Stimulated activated CD4-positive, alpha-beta T cell treated with anti-CD3 and anti-CD28 coated beads, Interleukin-1b, Interleukin-23, amount 100 ng/mL, for 4 hours (primary cell): Measurements from ENCODE around the gene MPRIP.

Experiments used
- DNase-seq, 2 donors: peaks; one replicate each; pipeline ENCODE4 v3.0.0-alpha.2; 2020; ENCODE audit warnings: low read depth in 2 of 2

The MPRIP gene

DNA sequence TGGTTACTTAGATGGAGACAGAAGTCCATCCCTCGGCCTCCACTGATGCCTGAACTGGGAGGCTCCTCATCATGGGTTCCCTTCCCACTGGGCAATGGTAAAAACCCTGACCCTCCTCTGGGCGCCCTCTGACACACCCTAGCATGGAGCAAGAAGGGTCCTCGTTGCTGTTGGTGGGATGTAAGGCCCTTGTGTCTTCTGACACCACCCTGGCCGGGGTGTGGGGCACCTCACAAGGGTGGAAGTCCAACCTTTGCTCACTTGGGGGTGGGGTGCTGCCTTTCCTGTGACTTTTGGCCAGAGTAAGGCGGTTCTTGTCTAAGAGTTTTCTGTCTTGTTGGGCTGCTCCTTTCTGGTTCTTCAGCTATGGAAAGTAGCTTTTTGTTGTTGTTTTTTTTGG lies 28.7 kb downstream of the MPRIP start:
- DNase-seq: no peak

DNA sequence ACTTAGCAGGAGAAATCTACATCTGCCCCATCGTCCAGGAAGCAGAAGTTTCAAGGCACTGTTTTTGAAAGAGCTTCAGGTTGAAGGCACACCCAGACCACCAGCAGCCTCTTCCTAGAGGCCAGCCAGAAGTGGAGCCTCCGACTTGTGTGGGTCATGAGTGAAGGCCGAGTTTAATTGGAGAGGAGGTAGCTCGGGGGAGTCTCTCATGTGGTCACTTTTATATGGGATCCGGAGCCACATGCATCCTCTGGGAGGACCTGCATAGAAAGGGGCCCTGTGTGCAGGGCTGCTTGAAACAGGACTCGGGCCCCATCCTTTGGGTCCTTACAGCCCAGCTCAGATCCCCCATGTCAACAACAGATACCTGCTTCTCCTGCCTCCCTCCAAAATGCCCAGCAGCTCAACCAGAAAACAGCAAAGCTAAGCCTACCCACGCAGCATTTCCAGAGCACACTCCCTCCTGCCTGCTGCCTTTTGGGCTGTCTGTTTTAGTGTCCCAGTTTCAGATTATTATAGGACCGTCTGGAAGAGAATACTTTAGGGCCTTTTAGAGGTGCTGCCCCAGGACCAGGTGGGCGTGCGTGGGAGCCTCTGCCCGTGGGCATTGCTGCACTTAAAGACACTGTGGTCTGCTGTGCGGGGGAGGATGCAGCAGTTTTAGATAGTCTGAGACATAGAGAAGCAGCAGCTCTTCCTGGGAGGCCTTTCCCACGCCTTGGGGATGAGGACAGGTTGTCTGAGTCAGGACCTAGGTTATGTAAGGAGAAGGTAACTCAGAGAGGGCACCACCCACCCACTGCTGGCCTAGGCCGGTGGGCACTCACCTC lies 29.5 kb downstream of the MPRIP start:
- DNase-seq: peak in 1 of 2 donors; percentile 11

DNA sequence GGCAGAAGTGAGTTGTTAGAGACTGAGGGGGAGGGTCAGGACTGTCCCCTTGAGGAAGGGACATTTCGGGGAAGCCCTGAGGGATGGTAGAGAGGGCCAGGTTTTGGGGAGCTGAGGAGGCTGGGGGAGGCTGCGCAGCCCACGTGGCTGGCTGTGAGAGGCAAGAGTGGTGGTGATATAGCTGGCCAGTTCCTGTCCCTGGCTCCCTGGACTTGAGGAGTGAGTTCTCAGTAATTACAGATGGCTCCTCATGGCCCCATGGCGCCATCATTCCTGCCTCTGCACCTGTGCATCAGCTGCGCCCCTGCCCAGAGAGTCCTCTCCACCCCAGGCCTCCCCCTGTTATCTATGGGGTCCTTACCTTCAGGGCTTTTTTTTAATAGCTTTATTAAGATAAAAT lies 30.3 kb downstream of the MPRIP start:
- DNase-seq: no peak

DNA sequence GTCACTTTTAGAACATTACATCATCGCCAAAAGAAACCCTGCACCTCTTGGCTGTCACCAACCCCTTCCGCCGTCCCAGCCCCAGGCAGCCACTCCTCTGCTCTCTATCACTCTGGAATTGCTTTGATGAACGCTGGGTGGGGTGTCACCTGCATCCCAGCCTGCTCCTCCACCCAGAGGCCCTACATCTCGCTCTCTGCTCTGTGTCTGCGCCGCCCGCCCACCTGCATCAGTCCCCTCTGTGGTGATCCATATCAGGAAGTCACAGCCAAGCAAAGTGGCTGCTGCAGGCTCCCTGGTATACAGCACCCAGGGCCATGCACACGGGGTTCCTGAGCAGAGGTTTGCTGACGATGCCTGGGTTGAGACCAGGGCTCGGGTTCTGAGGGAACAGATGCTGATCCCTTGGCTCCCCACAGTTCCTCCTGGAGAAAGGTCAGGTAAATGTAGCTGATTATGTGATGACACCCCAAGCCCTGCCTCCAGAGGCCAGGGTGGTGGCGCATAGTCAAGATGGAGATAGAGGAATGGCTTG lies 30.8 kb downstream of the MPRIP start:
- DNase-seq: no peak

DNA sequence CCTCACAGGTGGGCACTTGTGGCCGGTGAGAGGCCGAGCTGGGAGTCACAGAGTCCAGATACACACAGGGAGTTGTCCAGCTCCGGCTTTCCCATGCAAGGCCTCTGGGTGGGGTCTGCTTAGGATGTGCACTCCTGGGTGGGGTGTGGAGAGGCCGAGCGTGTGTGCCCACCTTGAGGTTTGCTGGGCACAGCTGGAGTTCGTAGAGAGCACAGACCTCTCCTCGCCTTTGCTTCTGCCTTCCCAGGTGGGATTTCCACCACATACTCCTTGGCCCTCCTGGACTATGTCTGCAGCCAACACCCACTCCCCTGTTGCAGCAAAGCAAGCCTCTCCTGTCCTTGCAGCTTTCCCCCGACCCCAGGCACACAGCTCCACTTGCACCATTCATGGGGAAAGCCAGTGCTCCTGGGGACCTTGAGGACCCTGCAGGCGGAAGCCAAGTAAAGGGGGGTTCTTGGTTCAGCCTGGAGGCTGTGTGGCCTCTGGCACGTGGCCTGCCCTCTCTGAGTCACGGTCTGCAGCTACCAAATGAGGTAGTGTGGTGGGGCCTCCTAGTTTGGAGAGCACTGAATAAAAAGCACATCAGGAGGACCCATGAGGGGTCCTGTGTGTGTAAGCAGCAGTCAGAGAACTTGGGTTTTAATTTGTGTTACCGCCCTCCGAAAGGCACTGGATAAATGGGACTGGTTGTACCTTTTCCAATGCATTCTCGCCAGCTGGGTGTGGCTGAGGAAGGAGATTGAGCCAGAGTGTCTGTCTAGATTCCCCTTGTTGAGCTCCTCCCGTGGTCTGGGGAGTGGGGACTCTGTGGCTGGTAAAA lies 31.5 kb downstream of the MPRIP start:
- no peak for DNase-seq

DNA sequence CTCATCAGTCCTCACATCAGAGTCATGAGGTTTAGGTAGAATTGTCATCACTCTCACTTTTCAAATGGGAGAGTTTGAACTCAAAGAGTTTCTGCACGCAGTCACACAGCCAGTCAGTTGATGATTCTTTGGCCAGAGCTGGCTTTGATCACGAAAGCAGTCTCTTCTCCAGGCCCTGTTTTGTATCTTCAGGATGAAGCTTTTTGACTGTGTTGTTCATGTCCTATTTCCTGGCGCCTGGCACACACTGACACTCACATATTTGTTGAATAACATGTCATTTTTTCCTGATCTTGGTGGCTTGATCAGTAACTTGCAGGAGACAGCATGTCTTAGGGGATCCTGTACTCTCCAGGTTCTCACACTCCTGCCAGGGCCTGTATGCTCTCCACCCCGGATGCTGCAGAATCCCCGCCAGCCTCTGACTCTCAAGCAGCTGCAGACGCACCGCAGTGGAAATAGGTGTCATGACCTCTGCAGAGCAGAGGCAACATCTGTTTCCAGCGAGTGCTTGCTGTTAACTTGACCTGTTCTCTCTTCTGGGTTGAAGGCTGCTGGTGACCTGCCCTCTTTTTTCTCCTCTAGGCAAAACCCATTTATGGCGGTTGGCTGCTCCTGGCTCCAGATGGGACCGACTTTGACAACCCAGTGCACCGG lies 33.0 kb downstream of the MPRIP start:
- no peak for DNase-seq

DNA sequence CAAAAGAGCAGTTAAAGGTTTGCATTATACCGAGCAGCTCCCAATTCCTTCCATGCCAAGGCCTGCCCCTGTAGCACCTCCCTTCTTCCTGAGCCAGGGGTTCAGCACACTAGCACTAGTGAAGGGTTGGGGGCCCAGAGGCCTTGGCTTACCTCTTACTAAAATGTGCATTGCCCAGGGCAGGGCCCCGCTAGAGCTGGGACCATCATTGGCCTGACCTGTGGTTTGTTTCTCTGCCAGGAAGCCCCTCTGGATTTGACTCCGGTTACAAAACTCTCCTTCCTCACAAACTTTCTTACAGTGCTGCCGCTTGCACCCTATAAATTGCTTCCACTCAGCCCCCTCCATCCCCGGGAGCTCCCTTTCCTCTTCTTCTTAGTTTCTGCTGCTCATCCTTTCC lies 33.8 kb downstream of the MPRIP start:
- no peak for DNase-seq

DNA sequence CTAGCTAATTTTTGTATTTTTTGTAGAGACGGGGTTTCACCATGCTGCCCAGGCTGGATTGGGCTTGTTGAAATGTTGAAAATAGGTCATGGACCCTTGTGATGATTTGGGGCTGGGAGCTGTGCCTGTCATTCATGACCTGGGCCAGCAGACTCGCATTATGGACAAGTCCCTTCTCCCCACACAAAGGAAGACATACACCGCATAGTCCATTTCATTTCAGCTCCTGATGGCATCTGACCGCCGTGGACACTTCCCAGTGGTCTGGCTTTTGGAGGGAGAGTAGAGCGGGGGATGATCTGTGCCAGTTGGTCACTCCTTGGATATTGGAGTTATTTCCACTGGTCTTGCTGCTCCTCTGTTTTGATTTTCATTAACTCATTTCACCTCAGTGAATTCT lies 34.8 kb downstream of the MPRIP start:
- DNase-seq: no peak

DNA sequence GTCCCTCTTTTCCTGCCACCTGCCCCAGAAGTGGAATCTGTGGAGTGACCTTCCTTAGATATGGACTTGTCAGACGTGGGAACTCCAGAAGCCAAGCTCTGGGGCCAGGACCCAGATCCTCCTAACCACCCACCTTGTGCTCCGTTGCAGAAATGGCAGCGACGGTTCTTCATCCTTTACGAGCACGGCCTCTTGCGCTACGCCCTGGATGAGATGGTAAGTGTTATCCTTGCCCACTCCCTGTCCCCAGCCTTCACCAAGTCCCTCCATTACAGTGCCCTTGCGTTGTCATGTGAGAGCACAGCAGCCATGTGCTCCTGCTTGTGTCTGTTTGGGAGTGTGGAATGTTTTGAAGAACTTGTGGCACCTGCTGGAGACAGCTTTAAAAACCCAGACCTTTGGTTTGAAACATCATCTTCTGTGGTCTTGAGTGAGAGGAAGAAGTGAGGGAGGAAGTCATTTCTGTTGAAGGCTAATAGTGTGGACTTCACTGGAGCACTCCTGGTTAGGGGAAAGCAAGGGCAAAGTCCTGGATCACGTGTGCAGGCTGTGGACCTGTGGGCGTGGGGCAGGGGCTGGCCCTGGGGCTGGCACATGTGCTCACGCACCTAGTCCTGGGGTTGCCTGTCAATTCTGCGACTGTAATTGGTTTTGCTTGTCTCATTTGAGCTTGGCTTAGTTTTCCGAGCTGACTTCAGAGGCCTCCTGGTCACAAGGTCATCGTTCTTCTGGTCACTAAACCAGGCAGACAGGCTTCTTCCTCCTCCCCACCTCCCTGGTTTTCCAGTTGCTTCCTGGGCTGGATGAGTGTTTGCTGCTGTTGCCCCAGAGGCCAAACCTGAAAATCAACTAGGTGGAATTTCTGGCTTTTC lies 35.8 kb downstream of the MPRIP start:
- no peak for DNase-seq

DNA sequence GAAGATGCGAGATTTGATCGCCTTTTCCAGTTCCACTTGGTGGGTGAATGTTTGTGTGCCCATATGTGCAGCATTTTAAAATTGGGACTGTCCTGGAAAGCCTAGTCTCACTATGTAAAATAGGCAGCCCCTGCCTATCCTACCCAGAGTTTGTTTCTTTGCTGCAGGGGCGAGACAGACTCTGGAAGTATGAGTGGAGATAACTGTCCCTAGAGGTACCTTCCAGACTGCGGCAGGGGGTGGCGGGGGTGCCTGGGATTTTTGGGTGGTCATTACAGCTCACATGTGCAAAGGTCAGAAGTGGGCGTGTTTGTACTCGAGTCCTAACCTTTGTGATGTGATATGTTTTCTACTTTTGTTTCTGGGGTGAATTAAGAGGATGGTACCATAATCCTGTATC lies 36.6 kb downstream of the MPRIP start:
- DNase-seq: no peak

DNA sequence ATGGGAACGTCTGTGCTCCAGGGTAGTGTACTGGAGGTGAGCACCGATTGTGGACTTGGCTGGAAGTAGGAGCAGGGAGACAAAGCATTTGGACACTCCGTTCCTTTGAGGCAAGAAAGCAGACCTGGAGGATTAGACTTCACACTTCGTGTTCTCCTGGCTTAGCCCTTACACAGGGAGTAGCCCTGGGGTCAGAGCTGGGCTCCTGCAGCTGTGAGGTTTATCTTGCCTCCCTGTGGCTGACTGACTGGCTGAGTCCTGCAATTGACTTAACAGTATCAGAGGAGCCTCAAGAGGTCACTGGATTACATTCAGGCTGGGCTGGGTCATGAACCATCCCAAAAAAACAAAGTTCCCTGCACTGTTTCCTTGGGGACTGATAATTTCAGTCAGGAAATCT lies 37.1 kb downstream of the MPRIP start:
- no peak for DNase-seq

DNA sequence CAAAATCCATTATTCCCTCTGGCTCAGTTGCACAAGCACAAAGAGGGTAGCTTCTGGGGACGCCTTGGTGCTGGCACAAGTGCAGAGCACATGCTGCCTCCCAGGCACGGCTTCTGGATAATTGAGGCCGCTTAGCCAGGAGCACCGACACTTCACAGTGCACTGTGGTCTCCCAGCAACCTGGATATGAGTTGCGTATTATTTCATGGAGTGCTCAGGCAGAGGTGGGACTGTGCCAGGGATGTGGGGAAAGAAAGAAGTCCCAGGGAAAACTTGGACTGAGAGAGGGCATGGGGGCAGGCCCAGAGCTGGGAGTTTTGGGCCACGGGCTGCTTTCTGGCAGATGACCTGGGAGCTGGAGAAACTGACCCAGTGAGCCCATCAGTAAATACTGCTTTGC lies 37.5 kb downstream of the MPRIP start:
- DNase-seq: no peak

DNA sequence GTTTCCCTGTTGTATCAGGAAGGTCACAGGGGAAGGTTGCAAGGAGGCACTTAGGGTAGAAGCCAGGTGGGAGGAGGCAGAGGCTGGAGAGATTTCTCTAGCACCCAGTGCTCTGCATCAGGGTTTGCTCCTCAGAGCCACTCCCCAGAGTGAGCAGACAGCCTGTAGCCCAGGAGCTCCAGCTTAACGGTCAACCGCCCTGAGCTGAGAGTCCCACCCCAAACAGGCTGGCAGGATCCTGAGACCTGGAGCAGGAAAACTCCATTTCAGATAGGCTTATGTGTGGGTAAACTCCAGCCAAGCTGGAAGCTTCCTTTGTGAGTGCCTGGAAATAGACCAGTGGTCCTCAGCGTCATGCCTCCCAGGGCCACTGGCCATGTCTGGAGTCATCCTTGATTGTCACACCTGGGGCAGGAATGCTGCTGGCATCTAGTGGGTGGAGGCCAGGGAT lies 37.9 kb downstream of the MPRIP start:
- DNase-seq: no peak

DNA sequence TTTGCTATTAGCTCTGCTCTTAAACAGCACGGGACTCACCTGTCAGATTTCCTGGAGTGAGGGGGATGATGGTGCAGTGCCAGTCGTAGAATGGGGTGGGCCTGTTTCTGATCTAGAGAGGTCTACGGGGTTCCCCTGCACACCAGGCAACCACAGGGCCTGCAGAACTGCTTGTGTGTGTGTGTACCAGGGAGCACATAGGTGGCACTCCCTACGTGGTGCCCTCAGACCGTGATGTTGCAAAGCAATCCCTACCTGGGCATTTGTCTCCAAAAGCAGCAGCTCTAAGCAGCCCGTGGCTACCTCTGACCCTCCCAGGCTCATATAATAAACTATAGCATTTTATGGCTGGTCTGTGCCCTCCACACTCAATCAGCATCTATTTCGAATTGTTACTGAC lies 38.5 kb downstream of the MPRIP start:
- DNase-seq: no peak

DNA sequence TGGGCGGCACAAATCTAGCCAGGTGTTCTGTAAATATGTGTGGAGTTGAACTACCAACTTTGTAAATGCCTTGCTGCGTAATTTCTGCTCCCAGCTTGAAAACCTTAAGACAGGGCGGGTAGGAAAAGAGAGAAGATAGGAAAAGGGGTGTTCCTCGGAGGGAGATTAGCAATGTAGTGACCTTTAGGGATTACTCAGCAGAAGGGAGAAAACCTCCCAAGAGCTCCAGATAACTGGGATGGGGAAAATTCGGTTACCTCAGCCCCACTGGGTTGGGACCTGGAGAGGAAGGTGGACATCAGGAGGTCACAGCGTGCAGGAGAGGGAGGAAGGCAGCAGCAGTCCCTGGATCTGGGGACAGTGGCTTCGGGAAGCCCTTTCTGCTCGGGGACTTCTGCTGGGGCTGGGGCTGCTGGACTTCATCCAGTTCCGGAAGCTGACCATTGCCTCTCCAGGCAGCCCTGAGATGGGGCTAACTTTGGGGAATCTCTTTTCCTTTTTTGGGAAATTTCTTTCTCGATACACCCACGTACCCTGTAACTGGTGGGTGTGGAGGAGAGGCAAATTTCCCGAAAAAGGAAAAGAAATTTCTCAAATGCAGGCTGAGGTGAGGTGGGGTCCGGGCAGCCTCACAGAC lies 39.2 kb downstream of the MPRIP start:
- no peak for DNase-seq

DNA sequence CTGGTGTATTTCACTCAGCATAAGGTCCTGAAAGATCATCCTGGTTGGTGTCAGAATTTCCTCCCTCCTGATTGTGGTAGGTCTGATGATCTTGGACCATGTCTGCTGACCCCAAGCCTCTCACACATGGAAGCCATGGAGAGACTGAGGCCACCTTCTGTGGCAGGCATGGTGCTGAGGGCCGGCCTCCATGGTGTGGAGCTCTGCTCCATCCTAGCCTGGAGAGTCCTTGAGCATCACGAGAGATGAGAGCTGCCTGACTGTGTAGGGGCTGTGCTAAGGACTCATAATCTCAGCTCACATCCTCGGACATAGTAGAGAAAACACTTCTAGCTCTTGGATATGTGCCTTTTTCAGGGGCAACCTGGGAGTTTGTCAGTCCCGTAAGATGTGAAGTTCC lies 40.6 kb downstream of the MPRIP start:
- DNase-seq: no peak

DNA sequence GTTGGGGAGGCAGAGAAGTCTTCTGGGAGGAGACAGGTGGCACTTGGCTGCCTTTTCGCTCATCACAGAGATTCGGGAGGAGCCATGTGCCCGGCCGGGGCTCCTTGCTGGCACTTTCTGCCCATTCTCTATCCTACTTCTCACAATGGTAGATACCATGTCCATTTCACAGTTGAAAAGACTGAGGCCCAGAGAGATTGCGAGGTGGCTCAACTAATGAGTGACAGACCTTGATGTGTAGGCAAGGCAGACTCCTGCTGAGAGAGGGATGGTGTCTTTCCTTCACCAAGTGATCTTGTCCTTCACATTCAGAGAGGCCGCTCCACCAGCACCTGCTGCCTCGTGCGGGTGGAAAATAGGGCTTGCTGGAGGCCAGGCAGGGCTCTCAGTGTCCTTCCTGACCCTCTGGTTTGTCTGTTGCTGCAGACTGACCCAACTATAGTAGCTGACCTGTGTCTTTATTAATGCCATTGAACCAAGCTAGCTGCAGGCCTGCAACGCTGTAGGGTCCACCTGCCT lies 42.1 kb downstream of the MPRIP start:
- DNase-seq: no peak

DNA sequence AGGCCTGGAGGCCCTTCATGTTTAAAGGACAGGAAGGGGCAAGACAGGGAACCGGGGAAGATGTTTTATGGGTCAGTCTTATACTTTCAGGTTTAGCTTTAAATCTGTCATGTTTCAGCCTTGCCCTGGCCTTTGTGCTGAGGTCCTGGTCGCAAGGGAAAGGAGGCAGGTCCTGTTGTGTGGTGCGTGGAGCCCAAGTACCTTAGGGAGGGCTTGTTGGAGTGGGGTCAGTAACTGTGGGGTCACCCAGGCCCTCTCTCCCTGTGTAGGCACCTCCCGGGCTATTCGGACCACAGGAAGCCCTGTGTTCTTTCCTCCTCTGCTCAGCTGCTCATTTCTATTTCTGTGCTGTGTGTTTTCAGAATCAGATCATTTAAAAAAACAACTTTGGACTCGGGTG lies 42.7 kb downstream of the MPRIP start:
- no peak for DNase-seq

DNA sequence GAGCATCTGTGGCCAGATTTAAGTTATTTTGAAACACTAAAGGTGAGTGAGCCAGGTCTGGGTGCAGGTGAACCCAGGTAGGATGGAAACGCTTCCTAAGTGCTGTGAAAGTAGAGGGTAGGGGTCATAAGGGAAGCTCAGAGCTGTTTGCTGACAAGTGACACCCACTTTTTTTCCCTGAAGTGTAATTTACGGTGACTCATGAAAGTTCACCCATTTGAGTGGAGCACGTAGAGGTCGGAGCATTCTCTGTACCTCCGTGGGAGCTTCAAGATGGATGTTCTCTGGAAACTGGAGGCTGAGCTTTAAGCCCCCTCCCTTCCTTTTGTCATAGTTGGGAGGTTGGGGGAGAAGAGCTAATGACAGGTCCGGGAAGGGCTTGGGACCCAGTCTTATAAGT lies 44.3 kb downstream of the MPRIP start:
- no peak for DNase-seq

DNA sequence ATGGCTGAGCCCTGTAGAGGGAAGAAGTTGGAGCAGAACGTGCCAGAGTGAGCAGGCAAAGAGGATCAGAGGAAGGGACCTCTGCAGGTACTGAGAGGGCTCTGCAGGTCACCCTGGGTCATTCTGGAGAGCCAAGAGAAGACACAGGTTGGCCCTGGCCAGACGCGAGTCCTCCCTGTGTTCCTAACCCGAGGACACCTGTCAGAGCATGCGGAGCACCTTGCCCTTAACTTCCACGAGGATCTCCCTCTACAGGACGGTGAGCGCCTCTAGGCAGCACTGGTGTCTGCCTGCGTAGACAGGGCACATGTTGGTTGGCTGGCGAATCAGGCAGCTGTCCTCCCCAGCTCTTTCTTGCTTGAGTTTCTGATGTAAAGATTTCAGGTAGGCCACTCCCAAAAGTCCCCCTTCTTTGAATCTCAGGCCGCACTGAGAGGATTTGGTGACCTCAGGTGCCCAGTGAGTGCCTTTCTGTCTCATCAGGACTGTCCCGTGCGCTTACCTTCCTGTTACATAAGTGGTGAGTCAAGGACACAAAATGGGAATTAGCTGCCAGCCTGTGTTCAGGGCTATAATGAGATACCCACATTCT lies 45.3 kb downstream of the MPRIP start:
- DNase-seq: no peak
